Measurements from ENCODE around the gene SMIM14.

SMIM14 gene

DNA sequence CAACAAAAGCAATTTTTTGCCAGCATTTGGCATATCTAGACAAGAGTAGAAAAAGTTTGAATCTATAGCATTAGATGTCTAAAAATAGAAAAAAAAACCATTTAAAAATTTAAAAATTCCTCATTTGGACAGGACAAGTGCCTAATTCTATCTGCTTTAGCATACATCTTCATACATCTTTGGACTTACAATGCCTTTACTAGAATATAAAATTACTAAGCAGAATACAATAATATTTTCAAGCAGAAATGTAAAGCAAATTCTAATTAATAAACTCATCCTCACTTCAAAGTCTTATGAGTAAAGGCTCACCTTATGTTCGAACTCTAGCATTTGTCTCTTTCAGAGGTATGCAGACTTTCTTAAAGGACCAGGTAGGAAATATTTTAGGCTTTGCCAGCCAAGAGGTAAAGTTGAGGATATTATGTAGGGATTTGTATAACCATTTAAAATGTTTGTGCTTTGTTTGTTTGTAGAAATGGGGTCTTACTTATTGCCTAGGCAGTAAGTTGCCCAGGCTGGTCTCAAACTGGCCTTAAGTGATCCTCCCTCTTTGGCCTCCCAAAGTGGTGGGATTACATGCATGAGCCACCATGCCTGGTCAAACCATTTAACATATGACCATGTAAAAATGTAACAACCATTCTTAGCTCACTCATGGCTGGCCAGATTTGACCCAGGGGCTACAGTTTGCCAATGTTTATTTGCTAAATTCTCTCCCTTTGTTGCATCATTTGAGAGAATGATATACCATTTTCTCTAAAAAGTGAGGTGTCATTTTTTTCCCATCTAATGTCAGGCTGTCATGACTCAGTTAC, 140.5 kb downstream of the SMIM14 start:
- no peak overlapping the region for H3K4me3 ChIP-seq (replicated peaks; ENCODE audit: low read depth, low read length)
- DNase-seq (ENCODE audit: low read depth) = no peak
- TF ChIP-seq, protein P1, sequence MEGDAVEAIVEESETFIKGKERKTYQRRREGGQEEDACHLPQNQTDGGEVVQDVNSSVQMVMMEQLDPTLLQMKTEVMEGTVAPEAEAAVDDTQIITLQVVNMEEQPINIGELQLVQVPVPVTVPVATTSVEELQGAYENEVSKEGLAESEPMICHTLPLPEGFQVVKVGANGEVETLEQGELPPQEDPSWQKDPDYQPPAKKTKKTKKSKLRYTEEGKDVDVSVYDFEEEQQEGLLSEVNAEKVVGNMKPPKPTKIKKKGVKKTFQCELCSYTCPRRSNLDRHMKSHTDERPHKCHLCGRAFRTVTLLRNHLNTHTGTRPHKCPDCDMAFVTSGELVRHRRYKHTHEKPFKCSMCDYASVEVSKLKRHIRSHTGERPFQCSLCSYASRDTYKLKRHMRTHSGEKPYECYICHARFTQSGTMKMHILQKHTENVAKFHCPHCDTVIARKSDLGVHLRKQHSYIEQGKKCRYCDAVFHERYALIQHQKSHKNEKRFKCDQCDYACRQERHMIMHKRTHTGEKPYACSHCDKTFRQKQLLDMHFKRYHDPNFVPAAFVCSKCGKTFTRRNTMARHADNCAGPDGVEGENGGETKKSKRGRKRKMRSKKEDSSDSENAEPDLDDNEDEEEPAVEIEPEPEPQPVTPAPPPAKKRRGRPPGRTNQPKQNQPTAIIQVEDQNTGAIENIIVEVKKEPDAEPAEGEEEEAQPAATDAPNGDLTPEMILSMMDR (IDR thresholded peaks at IDR 0.05; ENCODE audit: low read length, missing control alignments) = no peak
